HK-2 (cell line): ENCODE results near the gene HEATR5A.
A peak's percentile ranks its signal among the peaks of the same experiment; 100 is the strongest.
"Not testable (repeated sequence)": the region's sequence is repeated elsewhere in the genome, so short reads cannot be mapped to it uniquely, and the experiment has no call there.

Experiments used
- DNase-seq: peaks from one replicate; pipeline ENCODE4 v3.0.0-alpha.2; 2018; ENCODE audit not compliant: unreplicated experiment

The HEATR5A gene

GRCh38 chr14:31420319-31421111 is at the start of gene HEATR5A:
TSS of gene HEATR5A (minus strand) at chr14:31420550. CDS start at chr14:31402975, 17,575 bp downstream.
- DNase-seq = peak; percentile 95

GRCh38 chr14:31466554-31466953 is 46.2 kb upstream of the HEATR5A start:
- DNase-seq = no peak

GRCh38 chr14:31465111-31465510 is 44.8 kb upstream of the HEATR5A start:
- no peak for DNase-seq

- DNase-seq = not testable (repeated sequence)
Observed at GRCh38 chr14:31462450-31462849, 42.1 kb upstream of the HEATR5A start.

- no peak for DNase-seq
Observed at GRCh38 chr14:31461545-31461944, 41.2 kb upstream of the HEATR5A start.

- DNase-seq = no peak
Observed at GRCh38 chr14:31457665-31458659, 37.6 kb upstream of the HEATR5A start.

GRCh38 chr14:31456841-31457664 is 36.7 kb upstream of the HEATR5A start, which contains the start of gene DTD2:
TSS of gene DTD2 (minus strand) at chr14:31457506. CDS start at chr14:31457393, 113 bp downstream.
- peak; percentile 93 for DNase-seq

- DNase-seq = no peak
Observed at GRCh38 chr14:31449971-31450610, 29.7 kb upstream of the HEATR5A start.

GRCh38 chr14:31449136-31449535 is 28.8 kb upstream of the HEATR5A start:
- no peak for DNase-seq

GRCh38 chr14:31445703-31446102 is 25.4 kb upstream of the HEATR5A start:
- DNase-seq = no peak

- no peak for DNase-seq
Observed at GRCh38 chr14:31442284-31442683, 21.9 kb upstream of the HEATR5A start.

- DNase-seq = no peak
Observed at GRCh38 chr14:31441273-31442111, 21.1 kb upstream of the HEATR5A start.

- no peak for DNase-seq
Observed at GRCh38 chr14:31440280-31440679, 19.9 kb upstream of the HEATR5A start.

GRCh38 chr14:31439561-31439960 is 19.2 kb upstream of the HEATR5A start:
- no peak for DNase-seq

- DNase-seq = not testable (repeated sequence)
Observed at GRCh38 chr14:31437045-31437691, 16.8 kb upstream of the HEATR5A start.

GRCh38 chr14:31435276-31435675 is 14.9 kb upstream of the HEATR5A start:
- DNase-seq = no peak

- DNase-seq = no peak
Observed at GRCh38 chr14:31430634-31431264, 10.4 kb upstream of the HEATR5A start.

GRCh38 chr14:31429791-31430190 is 9.4 kb upstream of the HEATR5A start:
- no peak for DNase-seq

- DNase-seq = no peak
Observed at GRCh38 chr14:31428011-31428410, 7.7 kb upstream of the HEATR5A start.
